HEK293T (cell line): Measurements from ENCODE around the gene TNFSF9.

Experiments used
- CTCF ChIA-PET: fragments of 350-600 bp; formaldehyde crosslinking; extraction: SDS; loops from one replicate; lab custom pipeline; 2021; ENCODE audit warnings: antibody characterized with exemption, inconsistent platforms; lab: Yijun Ruan, JAX
- POLR2A ChIA-PET: fragments of 350-600 bp; formaldehyde crosslinking; extraction: SDS; loops from one replicate; lab custom pipeline; 2020; ENCODE audit warnings: antibody characterized with exemption, inconsistent platforms; lab: Yijun Ruan, JAX
- DNase-seq: peaks from one replicate; pipeline ENCODE4 v3.0.0; 2012; ENCODE audit warnings: mixed read lengths; ENCODE audit errors: extremely low spot score
- ARNT ChIP-seq: fragments of 450-650 bp; IDR thresholded peaks from 2 replicates; pipeline ENCODE4 v1.6.1; 2017; ENCODE audit warnings: mild to moderate bottlenecking
- BHLHE40 ChIP-seq: fragments of 450-650 bp; IDR thresholded peaks from 2 replicates; pipeline ENCODE4 v1.6.1; 2016; ENCODE audit warnings: mild to moderate bottlenecking, moderate library complexity, borderline replicate concordance
- CTBP1 ChIP-seq: fragments of 450-650 bp; IDR thresholded peaks from 2 replicates; pipeline ENCODE4 v1.6.1; 2016; ENCODE audit warnings: borderline replicate concordance
- ELF4 ChIP-seq: fragments of 450-650 bp; IDR thresholded peaks from 2 replicates; pipeline ENCODE4 v1.6.1; 2017; ENCODE audit warnings: antibody characterized with exemption
- FOXA1 ChIP-seq: fragments of 450-650 bp; IDR thresholded peaks from 2 replicates; pipeline ENCODE4 v1.6.1; 2016; ENCODE audit warnings: mild to moderate bottlenecking
- FOXK2 ChIP-seq: fragments of 450-650 bp; IDR thresholded peaks from 2 replicates; pipeline ENCODE4 v1.6.1; 2016; ENCODE audit warnings: mild to moderate bottlenecking
- FOXM1 ChIP-seq: fragments of 450-650 bp; IDR thresholded peaks from 2 replicates; pipeline ENCODE4 v1.6.1; 2017; ENCODE audit warnings: mild to moderate bottlenecking, borderline replicate concordance
- HDGF ChIP-seq: fragments of 450-650 bp; IDR thresholded peaks from 2 replicates; pipeline ENCODE4 v1.6.1; 2017; ENCODE audit warnings: antibody characterized with exemption, borderline replicate concordance
- L3MBTL2 ChIP-seq: fragments of 450-650 bp; conservative IDR thresholded peaks from 2 replicates; pipeline ENCODE4 v1.6.1; 2016; ENCODE audit warnings: mild to moderate bottlenecking
- LEF1 ChIP-seq: fragments of 450-650 bp; IDR thresholded peaks from 2 replicates; pipeline ENCODE4 v1.6.1; 2017; ENCODE audit warnings: mild to moderate bottlenecking, borderline replicate concordance
- NFRKB ChIP-seq: fragments of 450-650 bp; IDR thresholded peaks from 2 replicates; pipeline ENCODE4 v1.6.1; 2016; ENCODE audit warnings: mild to moderate bottlenecking, moderate library complexity
- PKNOX1 ChIP-seq: fragments of 450-650 bp; IDR thresholded peaks from 2 replicates; pipeline ENCODE4 v1.6.1; 2016
- SP1 ChIP-seq: fragments of 450-650 bp; IDR thresholded peaks from 2 replicates; pipeline ENCODE4 v1.6.1; 2017
- SUZ12 ChIP-seq: fragments of 450-650 bp; IDR thresholded peaks from 2 replicates; pipeline ENCODE4 v1.6.1; 2016; ENCODE audit warnings: mild to moderate bottlenecking
- TARDBP ChIP-seq: fragments of 450-650 bp; IDR thresholded peaks from 2 replicates; pipeline ENCODE4 v1.6.1; 2016
- ZNF384 ChIP-seq: fragments of 450-650 bp; IDR thresholded peaks from 2 replicates; pipeline ENCODE4 v1.6.1; 2016

TNFSF9 gene

GRCh38 chr19:6514089-6514488 lies 16.7 kb upstream of the TNFSF9 start:
- POLR2A ChIA-PET, result no interaction called here
- TF ChIP-seq SP1 (no peak), LEF1 (no peak), NFRKB (no peak), BHLHE40 (no peak), PKNOX1 (no peak), TARDBP (no peak), FOXK2 (no peak), HDGF (no peak), FOXA1 (no peak), ELF4 (no peak), ZNF384 (no peak), FOXM1 (no peak), SUZ12 (no peak), CTBP1 (no peak), ARNT (no peak)
- DNase-seq, result no peak
- CTCF ChIA-PET, result no interaction called here

- ChIA-PET POLR2A (no interaction called here), CTCF (no interaction called here)
- DNase-seq, result no peak
- TF ChIP-seq ZNF384, result no peak
- TF ChIP-seq FOXM1, result no peak
- no peak for TF ChIP-seq PKNOX1
- no peak for TF ChIP-seq SUZ12
- TF ChIP-seq FOXA1, result no peak
- TF ChIP-seq TARDBP, result no peak
- no peak for TF ChIP-seq CTBP1
- no peak for TF ChIP-seq L3MBTL2
- TF ChIP-seq HDGF, result no peak
- TF ChIP-seq ARNT, result no peak
- TF ChIP-seq ELF4, result no peak
- TF ChIP-seq FOXK2, result no peak
- TF ChIP-seq LEF1, result no peak
Measured at GRCh38 chr19:6514926-6515544, 15.8 kb upstream of the TNFSF9 start.

GRCh38 chr19:6516018-6516658 lies 14.7 kb upstream of the TNFSF9 start:
- TF ChIP-seq TARDBP, result peak; percentile 77; the same call in 1 of the 2 replicates
- peak; percentile 57 for TF ChIP-seq SP1
- TF ChIP-seq ARNT, result no peak
- peak; percentile 97 for TF ChIP-seq PKNOX1
- DNase-seq, result peak; percentile 97
- ChIA-PET CTCF (interaction anchor here (0.6 to 1.6 kb wide), 8 partner anchors 22 to 390 kb away, joined by 3 to 4 read pairs (median 3); no protein-coding TSS in a partner anchor), POLR2A (interaction anchor here (0.7 to 2.0 kb wide), 6 partner anchors 12 to 222 kb away, joined by 3 to 16 read pairs (median 3); partner anchors contain the start of genes GPR108, KHSRP and TNFSF9)

GRCh38 chr19:6516659-6517291 lies 14.1 kb upstream of the TNFSF9 start:
- TF ChIP-seq FOXM1 (no peak), L3MBTL2 (peak; percentile 85), NFRKB (no peak), ARNT (no peak), ZNF384 (no peak), TARDBP (no peak)
- DNase-seq, result peak; percentile 90
- ChIA-PET POLR2A (interaction anchor here (0.7 to 2.0 kb wide), 6 partner anchors 11 to 221 kb away, joined by 3 to 16 read pairs (median 3); partner anchors contain the start of genes GPR108, KHSRP and TNFSF9), CTCF (interaction anchor here (0.6 to 1.6 kb wide), 8 partner anchors 22 to 391 kb away, joined by 3 to 4 read pairs (median 3); no protein-coding TSS in a partner anchor)

- POLR2A ChIA-PET, result no interaction called here
- DNase-seq, result no peak
- CTCF ChIA-PET, result no interaction called here
- TF ChIP-seq LEF1 (no peak), SP1 (no peak), FOXK2 (no peak), NFRKB (no peak), PKNOX1 (no peak), BHLHE40 (no peak), L3MBTL2 (no peak), FOXA1 (no peak), ELF4 (no peak), SUZ12 (no peak), CTBP1 (no peak), HDGF (no peak), ZNF384 (no peak), FOXM1 (no peak)
Measured at GRCh38 chr19:6518145-6518911, 12.5 kb upstream of the TNFSF9 start.
